GM18870 (cell line): ENCODE data around the gene DSCAML1.
"Not testable (repeated sequence)": the region's sequence is repeated elsewhere in the genome, so short reads cannot be mapped to it uniquely, and the experiment has no call there.

ENCODE experiments used
- ATAC-seq: cut with Tn5 transposase; IDR thresholded peaks from one replicate; pipeline ENCODE4 v1.9.1; 2021; ENCODE audit warnings: moderate library complexity; ENCODE audit not compliant: unreplicated experiment

DSCAML1 gene

GRCh38 chr11:117419482-117420142 is 377.4 kb downstream of the DSCAML1 start:
- no peak for ATAC-seq

- no peak for ATAC-seq
Observed at GRCh38 chr11:117418737-117419481, 378.1 kb downstream of the DSCAML1 start.

GRCh38 chr11:117417856-117418255 is 379.2 kb downstream of the DSCAML1 start:
- ATAC-seq = no peak

- no peak for ATAC-seq
Observed at GRCh38 chr11:117417342-117417741, 379.7 kb downstream of the DSCAML1 start.

GRCh38 chr11:117415358-117415896 is 381.6 kb downstream of the DSCAML1 start:
- ATAC-seq = no peak

GRCh38 chr11:117414724-117415123 is 382.3 kb downstream of the DSCAML1 start:
- no peak for ATAC-seq

- no peak for ATAC-seq
Observed at GRCh38 chr11:117413616-117414015, 383.4 kb downstream of the DSCAML1 start.

GRCh38 chr11:117412653-117413275 is 384.3 kb downstream of the DSCAML1 start:
- ATAC-seq = no peak

GRCh38 chr11:117412176-117412575 is 384.8 kb downstream of the DSCAML1 start:
- ATAC-seq = no peak

GRCh38 chr11:117411736-117412135 is 385.3 kb downstream of the DSCAML1 start:
- no peak for ATAC-seq

- no peak for ATAC-seq
Observed at GRCh38 chr11:117410861-117411710, 385.9 kb downstream of the DSCAML1 start.

GRCh38 chr11:117410238-117410637 is 386.8 kb downstream of the DSCAML1 start:
- no peak for ATAC-seq

GRCh38 chr11:117409511-117409910 is 387.5 kb downstream of the DSCAML1 start:
- ATAC-seq = no peak

- ATAC-seq = no peak
Observed at GRCh38 chr11:117408356-117408755, 388.7 kb downstream of the DSCAML1 start.

GRCh38 chr11:117407016-117407415 is 390.0 kb downstream of the DSCAML1 start:
- ATAC-seq = no peak

GRCh38 chr11:117405898-117406297 is 391.1 kb downstream of the DSCAML1 start:
- not testable (repeated sequence) for ATAC-seq

- not testable (repeated sequence) for ATAC-seq
Observed at GRCh38 chr11:117399100-117399840, 397.7 kb downstream of the DSCAML1 start.

GRCh38 chr11:117398618-117399017 is 398.4 kb downstream of the DSCAML1 start:
- not testable (repeated sequence) for ATAC-seq

GRCh38 chr11:117396970-117397369 is 400.0 kb downstream of the DSCAML1 start:
- ATAC-seq = no peak

- no peak for ATAC-seq
Observed at GRCh38 chr11:117395476-117395875, 401.5 kb downstream of the DSCAML1 start.
